ENCODE data around the gene PRRC2B.
"Not testable (repeated sequence)": the region's sequence is repeated elsewhere in the genome, so short reads cannot be mapped to it uniquely, and the experiment has no call there.

PRRC2B gene

GRCh38 chr9:131485728-131486422 lies 92.0 kb downstream of the PRRC2B start:
- no peak for DNase-seq (ENCODE audit: low spot score)

- DNase-seq (ENCODE audit: low spot score): no peak
Observed at GRCh38 chr9:131487001-131487400, 93.1 kb downstream of the PRRC2B start.

GRCh38 chr9:131487621-131488031 lies 93.7 kb downstream of the PRRC2B start:
- DNase-seq (ENCODE audit: low spot score): no peak

GRCh38 chr9:131490514-131490913 lies 96.6 kb downstream of the PRRC2B start:
- DNase-seq (ENCODE audit: low spot score): no peak

GRCh38 chr9:131491001-131491710 lies 97.3 kb downstream of the PRRC2B start:
- no peak for DNase-seq (ENCODE audit: low spot score)

GRCh38 chr9:131492070-131492469 lies 98.2 kb downstream of the PRRC2B start:
- no peak for DNase-seq (ENCODE audit: low spot score)

- no peak for DNase-seq (ENCODE audit: low spot score)
Observed at GRCh38 chr9:131494296-131494870, 100.5 kb downstream of the PRRC2B start.

- DNase-seq (ENCODE audit: low spot score): no peak
Observed at GRCh38 chr9:131495785-131496184, 101.9 kb downstream of the PRRC2B start.

- DNase-seq (ENCODE audit: low spot score): no peak
Observed at GRCh38 chr9:131496844-131497405, 103.0 kb downstream of the PRRC2B start.

GRCh38 chr9:131499254-131499767 lies 105.4 kb downstream of the PRRC2B start:
- no peak for DNase-seq (ENCODE audit: low spot score)

GRCh38 chr9:131500377-131500776 lies 106.5 kb downstream of the PRRC2B start:
- no peak for DNase-seq (ENCODE audit: low spot score)

- no peak for DNase-seq (ENCODE audit: low spot score)
Observed at GRCh38 chr9:131500939-131501541, 107.2 kb downstream of the PRRC2B start.

- peak; percentile 87 for DNase-seq (ENCODE audit: low spot score)
Observed at GRCh38 chr9:131502781-131503625, 109.1 kb downstream of the PRRC2B start, which contains the start of gene POMT1. Gene POMT1 (plus strand): TSS chr9:131502918. CDS start chr9:131504219, 1,301 bp downstream.

GRCh38 chr9:131503626-131504465 lies 110.0 kb downstream of the PRRC2B start:
- DNase-seq (ENCODE audit: low spot score): no peak

GRCh38 chr9:131505012-131505411 lies 111.1 kb downstream of the PRRC2B start:
- no peak for DNase-seq (ENCODE audit: low spot score)

- DNase-seq (ENCODE audit: low spot score): no peak
Observed at GRCh38 chr9:131511416-131511815, 117.5 kb downstream of the PRRC2B start.

GRCh38 chr9:131511880-131512279 lies 118.0 kb downstream of the PRRC2B start:
- DNase-seq (ENCODE audit: low spot score): no peak

- DNase-seq (ENCODE audit: low spot score): no peak
Observed at GRCh38 chr9:131513177-131513576, 119.3 kb downstream of the PRRC2B start.

GRCh38 chr9:131515559-131516031 lies 121.7 kb downstream of the PRRC2B start:
- not testable (repeated sequence) for DNase-seq (ENCODE audit: low spot score)

- no peak for DNase-seq (ENCODE audit: low spot score)
Observed at GRCh38 chr9:131516100-131516499, 122.2 kb downstream of the PRRC2B start.

Measured in putamen (tissue), 1 donor.